ENCODE results near the gene JPH4.
"Not testable (repeated sequence)": the region's sequence is repeated elsewhere in the genome, so short reads cannot be mapped to it uniquely, and the experiment has no call there.

The JPH4 gene

DNA sequence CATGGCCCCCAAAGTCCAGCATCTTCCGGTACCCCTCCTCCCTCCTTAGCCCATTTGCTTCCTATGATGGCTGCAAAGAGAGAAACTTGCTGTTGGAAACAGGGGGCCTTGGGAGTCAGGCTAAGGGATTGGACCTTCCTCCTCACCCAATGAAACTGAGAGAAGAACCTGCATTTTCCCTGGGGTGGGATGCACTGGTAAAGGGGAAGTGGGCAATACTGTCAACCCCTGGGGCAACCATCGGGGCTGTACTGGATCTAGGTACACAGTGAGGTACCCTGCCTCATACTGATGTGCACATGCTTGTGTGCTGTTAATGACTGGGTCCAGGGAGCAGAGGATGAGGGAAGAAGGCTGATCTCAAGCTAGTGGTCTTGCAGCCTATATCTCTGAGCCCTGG lies 11.0 kb upstream of the JPH4 start:
- H3K4me1 ChIP-seq (ENCODE audit: control insufficient read depth, insufficient read depth, low read length), result peaks cover 3% of the 10 kb centered on the region
- no peaks in the 10 kb centered on the region for H3K36me3 ChIP-seq (ENCODE audit: control insufficient read depth, insufficient read depth, low read length, severe bottlenecking)
- H3K9me3 ChIP-seq (ENCODE audit: control insufficient read depth, low read length), result no peaks in the 10 kb centered on the region
- DNase-seq (ENCODE audit: low read depth), result no peak
- H3K4me3 ChIP-seq (ENCODE audit: low read length), result no peak overlapping the region
- peaks cover 5% of the 10 kb centered on the region for H3K27me3 ChIP-seq (replicated peaks; ENCODE audit: control insufficient read depth, insufficient read depth, low read length)
- no peak overlapping the region for H3K9ac ChIP-seq (ENCODE audit: low read length)

DNA sequence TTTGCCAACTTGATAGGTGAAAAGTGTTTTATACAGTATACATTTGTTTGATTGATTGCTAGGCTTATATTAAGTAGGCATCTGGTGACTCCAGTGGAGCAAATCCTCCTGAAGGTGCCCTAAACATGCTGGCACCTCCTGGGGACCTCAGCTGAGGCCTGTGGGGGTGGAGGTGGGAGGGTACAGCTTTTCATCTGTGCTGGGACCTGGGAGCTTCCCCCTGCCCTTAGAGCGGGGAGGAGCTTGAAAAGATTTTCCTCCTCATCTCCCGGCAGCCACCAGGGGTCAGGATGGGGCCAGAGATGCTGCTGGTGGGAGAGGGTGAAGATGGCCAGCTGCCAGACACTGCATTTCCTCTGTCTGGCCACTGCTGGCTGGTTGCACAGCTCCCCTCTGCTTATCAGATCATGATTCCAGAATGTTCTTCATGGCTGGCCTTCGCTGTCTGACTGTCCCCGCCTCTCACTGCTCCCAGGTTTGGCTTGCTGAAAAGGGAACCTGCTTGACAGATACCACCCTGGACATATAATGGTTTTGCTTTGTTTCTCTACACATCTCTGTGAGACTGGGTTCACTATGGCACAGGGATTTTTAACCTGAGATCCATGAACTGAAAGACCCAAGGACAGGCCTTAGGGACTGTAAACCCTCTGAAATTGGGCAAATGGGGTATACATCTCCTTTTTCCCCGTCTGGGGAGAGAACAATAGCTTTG lies 10.5 kb upstream of the JPH4 start:
- H3K4me1 ChIP-seq (ENCODE audit: control insufficient read depth, insufficient read depth, low read length), result peaks cover 3% of the 10 kb centered on the region
- no peaks in the 10 kb centered on the region for H3K9me3 ChIP-seq (ENCODE audit: control insufficient read depth, low read length)
- no peak overlapping the region for H3K9ac ChIP-seq (ENCODE audit: low read length)
- no peak overlapping the region for H3K4me3 ChIP-seq (ENCODE audit: low read length)
- H3K27me3 ChIP-seq (replicated peaks; ENCODE audit: control insufficient read depth, insufficient read depth, low read length), result peaks cover 5% of the 10 kb centered on the region
- DNase-seq (ENCODE audit: low read depth), result peak; percentile 85
- no peaks in the 10 kb centered on the region for H3K36me3 ChIP-seq (ENCODE audit: control insufficient read depth, insufficient read depth, low read length, severe bottlenecking)

DNA sequence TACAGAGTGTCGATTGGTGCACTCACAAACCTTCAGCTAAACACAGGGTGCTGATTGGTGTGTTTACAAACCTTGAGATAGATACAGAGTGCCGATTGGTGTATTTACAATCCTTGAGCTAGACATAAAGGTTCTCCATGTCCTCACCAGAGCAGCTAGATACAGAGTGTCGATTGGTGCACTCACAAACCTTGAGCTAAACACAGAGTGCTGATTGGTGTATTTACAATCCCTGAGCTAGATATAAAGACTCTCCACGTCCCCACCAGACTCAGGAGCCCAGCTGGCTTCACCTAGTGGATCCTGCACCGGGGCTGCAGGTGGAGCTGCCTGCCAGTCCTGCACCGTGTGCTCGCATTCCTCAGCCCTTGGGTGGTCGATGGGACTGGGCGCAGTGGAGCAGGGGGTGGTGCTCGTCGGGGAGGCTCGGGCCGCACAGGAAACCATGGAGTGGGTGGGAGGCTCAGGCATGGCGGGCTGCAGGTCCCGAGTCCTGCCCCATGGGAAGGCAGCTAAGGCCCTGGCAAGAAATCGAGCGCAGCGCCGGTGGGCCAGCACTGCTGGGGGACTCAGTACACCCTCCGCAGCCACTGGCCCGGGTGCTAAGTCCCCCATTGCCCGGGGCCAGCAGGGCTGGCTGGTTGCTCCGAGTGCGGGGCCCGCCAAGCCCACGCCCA lies 6.1 kb upstream of the JPH4 start:
- not testable (repeated sequence) for H3K36me3 ChIP-seq (ENCODE audit: control insufficient read depth, insufficient read depth, low read length, severe bottlenecking); H3K4me1 ChIP-seq (ENCODE audit: control insufficient read depth, insufficient read depth, low read length); H3K4me3 ChIP-seq (ENCODE audit: low read length); H3K9ac ChIP-seq (ENCODE audit: low read length); DNase-seq (ENCODE audit: low read depth); H3K9me3 ChIP-seq (ENCODE audit: control insufficient read depth, low read length)
- peaks cover 20% of the 10 kb centered on the region for H3K27me3 ChIP-seq (replicated peaks; ENCODE audit: control insufficient read depth, insufficient read depth, low read length)

DNA sequence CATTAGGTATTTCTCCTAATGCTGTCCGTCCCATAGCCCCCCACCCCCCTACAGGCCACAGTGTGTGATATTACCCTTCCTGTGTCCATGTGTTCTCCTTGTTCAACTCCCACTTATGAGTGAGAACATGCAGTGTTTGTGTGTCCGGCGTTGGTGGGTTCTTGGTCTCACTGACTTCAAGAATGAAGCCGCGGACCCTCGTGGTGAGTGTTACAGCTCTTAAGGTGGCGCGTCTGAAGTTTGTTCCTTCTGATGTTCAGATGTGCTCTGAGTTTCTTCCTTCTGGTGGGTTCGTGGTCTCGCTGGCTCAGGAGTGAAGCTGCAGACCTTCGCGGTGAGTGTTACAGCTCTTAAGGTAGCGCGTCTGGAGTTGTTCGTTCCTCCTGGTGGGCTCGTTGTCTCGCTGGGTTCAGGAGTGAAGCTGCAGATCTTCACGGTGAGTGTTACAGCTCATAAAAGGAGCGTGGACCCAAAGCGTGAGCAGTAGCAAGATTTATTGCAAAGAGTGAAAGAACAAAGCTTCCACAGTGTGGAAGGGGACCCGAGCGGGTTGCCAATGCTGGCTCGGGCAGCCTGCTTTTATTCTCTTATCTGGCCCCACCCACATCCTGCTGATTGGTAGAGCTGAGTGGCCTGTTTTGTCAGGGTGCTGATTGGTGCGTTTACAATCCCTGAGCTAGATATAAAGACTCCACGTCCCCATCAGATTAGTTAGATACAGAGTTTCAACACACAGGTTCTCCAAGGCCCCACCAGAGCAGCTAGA lies 5.4 kb upstream of the JPH4 start:
- H3K4me3 ChIP-seq (ENCODE audit: low read length); DNase-seq (ENCODE audit: low read depth); H3K36me3 ChIP-seq (ENCODE audit: control insufficient read depth, insufficient read depth, low read length, severe bottlenecking); H3K9me3 ChIP-seq (ENCODE audit: control insufficient read depth, low read length); H3K9ac ChIP-seq (ENCODE audit: low read length); H3K4me1 ChIP-seq (ENCODE audit: control insufficient read depth, insufficient read depth, low read length): not testable (repeated sequence)
- peaks cover 27% of the 10 kb centered on the region for H3K27me3 ChIP-seq (replicated peaks; ENCODE audit: control insufficient read depth, insufficient read depth, low read length)

DNA sequence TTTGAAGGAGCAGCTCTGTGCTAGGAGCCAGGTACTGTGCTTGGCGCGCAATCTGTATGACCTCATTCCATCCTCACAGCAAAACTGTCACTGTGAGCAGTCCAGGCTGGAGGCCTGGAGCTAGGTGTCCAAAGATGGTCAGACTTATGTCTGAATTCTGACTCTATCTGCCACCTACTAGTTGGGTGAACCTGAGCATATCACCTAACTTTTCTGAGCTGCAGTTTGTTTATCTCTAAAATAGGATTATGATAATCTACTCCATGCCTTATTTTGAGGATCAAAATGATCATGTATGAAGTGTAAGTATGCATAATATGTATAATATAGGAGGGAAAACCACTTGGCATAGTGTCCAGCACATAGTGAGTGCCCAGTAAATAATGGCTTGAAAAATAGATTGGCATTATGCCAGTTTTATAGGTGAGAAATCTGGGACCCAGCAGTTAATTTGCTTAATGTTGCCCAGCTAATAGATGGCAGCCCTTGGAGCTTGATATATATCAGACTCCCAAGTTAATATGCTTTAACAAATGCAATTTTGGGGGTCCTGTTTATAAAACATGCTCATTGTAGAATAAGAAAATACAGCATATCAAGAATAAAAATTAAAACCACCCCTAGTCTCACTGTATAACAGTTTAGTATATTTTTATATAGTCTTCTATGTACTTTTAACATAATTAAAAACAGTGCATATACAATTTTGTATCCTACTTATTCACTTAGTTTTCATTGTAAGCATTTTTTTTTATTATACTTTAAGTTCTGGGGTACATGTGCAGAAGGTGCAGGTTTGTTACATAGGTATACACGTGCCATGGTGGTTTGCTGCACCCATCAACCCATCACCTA lies 4.5 kb upstream of the JPH4 start:
- Histone ChIP-seq H3K4me1 (ENCODE audit: control insufficient read depth, insufficient read depth, low read length) (no peaks in the 10 kb centered on the region), H3K9me3 (ENCODE audit: control insufficient read depth, low read length) (no peaks in the 10 kb centered on the region), H3K27me3 (replicated peaks; ENCODE audit: control insufficient read depth, insufficient read depth, low read length) (peaks cover 35% of the 10 kb centered on the region), H3K4me3 (ENCODE audit: low read length) (no peak overlapping the region), H3K36me3 (ENCODE audit: control insufficient read depth, insufficient read depth, low read length, severe bottlenecking) (no peaks in the 10 kb centered on the region), H3K9ac (ENCODE audit: low read length) (no peak overlapping the region)
- no peak for DNase-seq (ENCODE audit: low read depth)

DNA sequence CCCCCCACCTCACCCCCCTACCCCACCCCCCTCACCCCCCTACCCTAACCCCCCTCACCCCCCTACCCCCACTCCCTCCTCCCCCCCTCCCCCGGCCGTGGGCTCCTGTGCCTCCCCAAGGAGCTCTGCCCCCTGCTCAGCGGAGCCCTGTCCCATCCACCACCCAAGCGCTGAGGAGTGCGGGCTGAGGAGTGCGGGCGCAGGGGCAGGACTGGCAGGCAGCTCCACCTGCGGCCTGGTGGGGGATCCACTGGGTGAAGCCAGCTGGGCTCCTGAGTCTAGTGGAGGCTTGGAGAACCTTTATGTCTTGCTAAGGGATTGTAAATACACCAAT lies 2.3 kb upstream of the JPH4 start:
- Histone ChIP-seq H3K9ac (ENCODE audit: low read length) (no peak overlapping the region), H3K4me1 (ENCODE audit: control insufficient read depth, insufficient read depth, low read length) (no peaks in the 10 kb centered on the region), H3K4me3 (ENCODE audit: low read length) (no peak overlapping the region), H3K27me3 (replicated peaks; ENCODE audit: control insufficient read depth, insufficient read depth, low read length) (peaks cover 47% of the 10 kb centered on the region), H3K36me3 (ENCODE audit: control insufficient read depth, insufficient read depth, low read length, severe bottlenecking) (no peaks in the 10 kb centered on the region), H3K9me3 (ENCODE audit: control insufficient read depth, low read length) (no peaks in the 10 kb centered on the region)
- DNase-seq (ENCODE audit: low read depth), result no peak

DNA sequence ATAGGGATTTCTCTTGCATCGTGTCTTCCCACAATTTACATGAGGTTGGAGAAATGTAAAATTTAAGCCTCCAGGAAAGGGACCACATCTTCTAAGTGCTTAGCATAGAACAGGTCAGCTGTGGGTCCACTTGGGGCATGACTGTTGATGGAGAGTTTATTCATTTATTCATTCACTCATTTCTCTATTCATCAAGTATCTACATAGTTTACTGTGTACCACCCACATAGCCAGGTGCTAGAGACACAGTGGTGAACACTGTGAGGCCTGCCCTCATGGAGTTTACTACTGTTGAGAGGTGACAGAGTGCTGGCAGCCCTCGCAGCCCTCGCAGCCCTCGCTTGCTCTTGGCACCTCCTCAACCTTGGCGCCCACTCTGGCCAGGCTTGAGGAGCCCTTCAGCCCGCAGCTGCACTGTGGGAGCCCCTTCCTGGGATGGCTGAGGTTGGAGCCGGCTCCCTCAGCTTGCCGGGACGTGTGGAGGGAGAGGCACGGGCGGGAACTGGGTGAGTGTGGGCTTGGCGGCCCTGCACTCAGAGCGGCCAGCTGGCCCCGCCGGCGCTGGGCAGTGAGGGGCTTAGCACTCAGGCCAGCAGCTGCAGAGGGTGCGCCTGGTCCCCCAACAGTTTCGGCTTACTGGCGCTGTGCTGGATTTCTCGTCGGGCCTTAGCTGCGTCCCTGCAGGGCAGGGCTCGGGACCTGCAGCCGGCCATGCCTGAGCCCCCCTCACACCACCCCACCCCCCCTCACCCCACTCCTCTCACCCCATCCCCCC lies 1.7 kb upstream of the JPH4 start:
- Histone ChIP-seq H3K9me3 (ENCODE audit: control insufficient read depth, low read length) (no peaks in the 10 kb centered on the region), H3K9ac (ENCODE audit: low read length) (no peak overlapping the region), H3K4me1 (ENCODE audit: control insufficient read depth, insufficient read depth, low read length) (no peaks in the 10 kb centered on the region), H3K4me3 (ENCODE audit: low read length) (no peak overlapping the region), H3K36me3 (ENCODE audit: control insufficient read depth, insufficient read depth, low read length, severe bottlenecking) (no peaks in the 10 kb centered on the region), H3K27me3 (replicated peaks; ENCODE audit: control insufficient read depth, insufficient read depth, low read length) (peaks cover 49% of the 10 kb centered on the region)
- no peak for DNase-seq (ENCODE audit: low read depth)

DNA sequence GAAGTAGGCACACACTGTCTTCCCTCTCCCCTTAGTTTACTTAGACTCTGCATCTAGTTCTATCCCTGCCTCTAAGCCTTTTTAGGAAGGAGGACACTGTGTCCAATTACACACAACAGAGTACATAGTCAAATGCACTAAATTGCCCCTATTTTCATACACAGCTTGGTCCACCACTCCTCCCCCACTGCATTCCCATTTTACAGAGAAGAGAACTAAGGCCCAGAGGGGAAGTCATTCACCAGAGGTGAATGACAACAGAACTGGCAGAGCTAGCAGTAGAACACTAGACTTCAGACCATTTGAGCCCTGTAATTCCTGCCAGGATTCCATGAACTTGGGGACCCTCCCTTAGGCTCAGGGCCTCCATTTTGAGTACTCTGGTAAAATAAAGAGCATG lies 1.1 kb upstream of the JPH4 start:
- H3K36me3 ChIP-seq (ENCODE audit: control insufficient read depth, insufficient read depth, low read length, severe bottlenecking), result no peaks in the 10 kb centered on the region
- H3K9ac ChIP-seq (ENCODE audit: low read length), result no peak overlapping the region
- no peak overlapping the region for H3K4me3 ChIP-seq (ENCODE audit: low read length)
- no peaks in the 10 kb centered on the region for H3K9me3 ChIP-seq (ENCODE audit: control insufficient read depth, low read length)
- H3K4me1 ChIP-seq (ENCODE audit: control insufficient read depth, insufficient read depth, low read length), result no peaks in the 10 kb centered on the region
- DNase-seq (ENCODE audit: low read depth), result no peak
- peaks cover 55% of the 10 kb centered on the region for H3K27me3 ChIP-seq (replicated peaks; ENCODE audit: control insufficient read depth, insufficient read depth, low read length)

DNA sequence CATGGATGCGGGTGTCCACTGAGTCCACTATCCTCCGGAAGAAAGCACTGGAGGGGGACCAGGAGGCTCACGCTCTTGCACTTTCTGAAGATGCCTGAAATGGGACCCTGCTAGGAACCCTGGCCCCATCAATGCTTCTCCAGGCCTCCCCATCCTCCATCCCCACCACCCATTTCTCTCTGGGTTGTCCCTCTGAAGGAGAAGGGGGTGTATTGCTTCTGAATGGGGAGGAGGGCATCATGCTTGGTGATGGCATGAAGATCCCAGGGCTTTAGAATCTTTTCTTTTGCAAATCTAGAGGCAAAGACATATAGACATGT lies 681 bp upstream of the JPH4 start:
- Histone ChIP-seq H3K9ac (ENCODE audit: low read length) (no peak overlapping the region), H3K4me3 (ENCODE audit: low read length) (no peak overlapping the region), H3K4me1 (ENCODE audit: control insufficient read depth, insufficient read depth, low read length) (no peaks in the 10 kb centered on the region), H3K36me3 (ENCODE audit: control insufficient read depth, insufficient read depth, low read length, severe bottlenecking) (no peaks in the 10 kb centered on the region), H3K27me3 (replicated peaks; ENCODE audit: control insufficient read depth, insufficient read depth, low read length) (peaks cover 55% of the 10 kb centered on the region), H3K9me3 (ENCODE audit: control insufficient read depth, low read length) (no peaks in the 10 kb centered on the region)
- DNase-seq (ENCODE audit: low read depth), result no peak

DNA sequence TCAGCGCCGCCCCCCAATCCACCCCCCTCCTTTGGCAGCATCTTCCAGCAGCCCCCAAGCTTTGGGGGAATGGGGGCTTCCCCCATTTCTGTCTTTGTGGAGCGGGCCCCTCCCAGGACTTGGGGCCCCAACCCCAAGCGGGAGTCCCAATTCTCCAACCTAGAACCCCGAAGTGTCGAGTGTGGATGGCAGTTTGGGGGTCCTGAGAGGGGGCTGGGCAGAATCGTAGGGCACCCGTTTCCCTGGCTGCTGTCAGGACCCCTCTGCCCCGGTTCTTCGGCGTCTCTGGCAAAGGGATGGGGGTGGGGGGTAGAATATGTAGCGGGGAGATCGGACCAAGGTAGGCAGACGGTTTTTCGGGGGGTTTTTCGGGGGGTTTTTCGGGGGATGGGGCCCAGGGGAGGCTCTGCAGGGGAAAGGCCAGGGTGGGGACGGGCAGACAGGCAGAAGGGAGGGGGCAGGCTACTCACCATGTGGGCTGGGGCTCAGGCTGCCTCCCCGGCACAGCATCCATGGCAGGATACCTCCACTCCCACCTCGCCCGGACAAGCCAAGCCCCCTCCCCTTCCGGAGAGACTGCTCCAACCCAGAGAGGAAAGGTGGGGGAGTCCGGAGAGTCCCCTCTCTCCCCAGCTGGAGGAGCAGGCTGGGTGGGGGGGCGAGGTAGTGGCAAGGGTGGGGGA lies 739 bp downstream of the JPH4 start:
- Histone ChIP-seq H3K9me3 (ENCODE audit: control insufficient read depth, low read length) (no peaks in the 10 kb centered on the region), H3K4me3 (ENCODE audit: low read length) (no peak overlapping the region), H3K36me3 (ENCODE audit: control insufficient read depth, insufficient read depth, low read length, severe bottlenecking) (no peaks in the 10 kb centered on the region), H3K27me3 (replicated peaks; ENCODE audit: control insufficient read depth, insufficient read depth, low read length) (peaks cover 49% of the 10 kb centered on the region), H3K4me1 (ENCODE audit: control insufficient read depth, insufficient read depth, low read length) (no peaks in the 10 kb centered on the region), H3K9ac (ENCODE audit: low read length) (no peak overlapping the region)
- no peak for DNase-seq (ENCODE audit: low read depth)

All from adipocyte (in vitro differentiated cells).